CD14-positive monocyte (primary cell): ENCODE measurements around the gene CLCN5. TPM values are rescaled to one million over a fixed set of nuclear protein-coding genes. Genes with fewer than 3 reads are reported as not detected.

Experiments used
- DNase-seq, 3 donors: peaks; one replicate each; pipeline ENCODE4 v3.0.0-alpha.2; 2011 to 2022
- H2AFZ ChIP-seq: 2 replicates; pipeline ENCODE4 v1.6.0; 2012; ENCODE audit warnings: mild to moderate bottlenecking, low read depth, low read length, inconsistent platforms; ENCODE audit not compliant: insufficient read depth, poor library complexity, severe bottlenecking
- H3K27ac ChIP-seq, 2 donors: 1 replicate in 1 of 2; 2 replicates in 1 of 2; pipeline ENCODE4 v1.5.1; 2012 to 2013; ENCODE audit warnings: low read length in 2 of 2, control low read depth in 1 of 2, inconsistent platforms in 1 of 2, low read depth in 1 of 2, mild to moderate bottlenecking in 1 of 2
- H3K27me3 ChIP-seq, 2 donors: one replicate each; pipeline versions ENCODE4 v1.6.0 to v1.6.1; 2011 to 2013; ENCODE audit warnings: low read length in 2 of 2; ENCODE audit not compliant: control insufficient read depth in 2 of 2, insufficient read depth in 2 of 2
- H3K36me3 ChIP-seq, 2 donors: replicated peaks in 1 of 2; 1 replicate in 1 of 2; 2 replicates in 1 of 2; pipeline versions ENCODE4 v1.5.1 to v1.6.1; 2012 to 2013; ENCODE audit warnings: low read length in 2 of 2, control low read depth in 1 of 2, inconsistent platforms in 1 of 2, mild to moderate bottlenecking in 1 of 2; ENCODE audit not compliant: insufficient read depth in 2 of 2, control insufficient read depth in 1 of 2
- H3K4me1 ChIP-seq, 2 donors: 1 replicate in 1 of 2; 2 replicates in 1 of 2; pipeline versions ENCODE4 v1.5.1 to v1.6.1; 2012 to 2013; ENCODE audit warnings: low read length in 2 of 2, control low read depth in 1 of 2, inconsistent platforms in 1 of 2, mild to moderate bottlenecking in 1 of 2, moderate library complexity in 1 of 2; ENCODE audit not compliant: insufficient read depth in 2 of 2, control insufficient read depth in 1 of 2
- H3K4me2 ChIP-seq: replicated peaks from 2 replicates; pipeline ENCODE3; 2012; ENCODE audit warnings: low read length, moderate library complexity, mild to moderate bottlenecking; ENCODE audit not compliant: poor library complexity, severe bottlenecking; ENCODE audit errors: extremely low read depth
- H3K4me3 ChIP-seq, 3 experiments: fragments of 200-600 bp in 1 of 3; sonication (generic) in 1 of 3; replicated peaks in 1 of 3; 1 replicate in 2 of 3; 2 replicates in 1 of 3; pipeline ENCODE4 v1.5.1; 2011 to 2013; ENCODE audit warnings: low read length in 3 of 3, mild to moderate bottlenecking in 3 of 3, control low read depth in 2 of 3, low read depth in 2 of 3, inconsistent platforms in 1 of 3, moderate library complexity in 1 of 3
- H3K79me2 ChIP-seq: 2 replicates; pipeline ENCODE4 v1.6.0; 2012; ENCODE audit warnings: mild to moderate bottlenecking, control low read depth, inconsistent platforms, low read length, moderate library complexity; ENCODE audit not compliant: insufficient read depth
- H3K9ac ChIP-seq: 2 replicates; pipeline ENCODE4 v1.6.0; 2017; ENCODE audit warnings: low read length, mild to moderate bottlenecking; ENCODE audit not compliant: insufficient read depth, poor library complexity, severe bottlenecking
- H3K9me3 ChIP-seq, 2 donors: replicated peaks in 1 of 2; 1 replicate in 1 of 2; 2 replicates in 1 of 2; pipeline versions ENCODE4 v1.5.1 to v1.6.1; 2012 to 2013; ENCODE audit warnings: low read length in 2 of 2, control low read depth in 1 of 2; ENCODE audit not compliant: control insufficient read depth in 1 of 2, insufficient read depth in 1 of 2
- H4K20me1 ChIP-seq: 2 replicates; pipeline ENCODE4 v1.6.0; 2012; ENCODE audit warnings: mild to moderate bottlenecking, low read length, control low read depth, moderate library complexity; ENCODE audit not compliant: insufficient read depth
- H3K27ac Mint-ChIP-seq, 7 donors: one replicate each; pipeline ENCODE4 v1.8.0; 2020; ENCODE audit warnings: mild to moderate bottlenecking in 7 of 7, mixed read lengths in 7 of 7, moderate library complexity in 6 of 7, inconsistent platforms in 2 of 7
- H3K27me3 Mint-ChIP-seq, 3 donors: one replicate each; pipeline ENCODE4 v1.8.0; 2021 to 2022; ENCODE audit warnings: low read depth in 3 of 3, mild to moderate bottlenecking in 3 of 3, mixed read lengths in 3 of 3, moderate library complexity in 3 of 3, inconsistent platforms in 1 of 3
- H3K36me3 Mint-ChIP-seq, 2 donors: one replicate each; pipeline ENCODE4 v1.8.0; 2020; ENCODE audit warnings: mixed read lengths in 2 of 2, inconsistent platforms in 1 of 2, mild to moderate bottlenecking in 1 of 2
- H3K4me1 Mint-ChIP-seq: one replicate; pipeline ENCODE4 v1.8.0; 2020; ENCODE audit warnings: mild to moderate bottlenecking, mixed read lengths
- H3K4me3 Mint-ChIP-seq, 2 donors: one replicate each; pipeline ENCODE4 v1.8.0; 2020; ENCODE audit warnings: mild to moderate bottlenecking in 2 of 2, mixed read lengths in 2 of 2, moderate library complexity in 1 of 2
- H3K9me3 Mint-ChIP-seq, 7 donors: one replicate each; pipeline ENCODE4 v1.8.0; 2020 to 2022; ENCODE audit warnings: mixed read lengths in 7 of 7, mild to moderate bottlenecking in 6 of 7, moderate library complexity in 6 of 7, inconsistent platforms in 2 of 7
- WGBS: methylation state at CpG from one replicate; pipeline ENCODE4 v1.1.5; 2013; ENCODE audit warnings: missing lambda C conversion rate; ENCODE audit not compliant: insufficient coverage; 5-methylcytosine and 5-hydroxymethylcytosine counted together
- intact Hi-C, 2 donors: fragments of 100-400 bp; cut with micrococcal nuclease; formaldehyde crosslinking; loops; one replicate each; pipeline versions ENCODE4 v1.15.0 to v1.15.1; 2023
- polyA plus RNA-seq, 3 donors: library from polyadenylated mRNA; depleted of rRNA in 1 of 3; unstranded in 2 of 3; stranded (reverse) in 1 of 3; fragments of 300-500 nt in 2 of 3; fragments of >200 nt in 1 of 3; fragmentation: Illumina TruSeq in 2 of 3; gene quantifications; 1 replicate in 2 of 3; 2 replicates in 1 of 3; pipeline ENCODE4 v1.2.3, GENCODE V29; 2012 to 2021
- TF ChIP-seq, protein P1 (sequence below): fragments of 200-600 bp; IDR thresholded peaks from one replicate; pipeline ENCODE4 v1.8.0; 2022; ENCODE audit warnings: antibody characterized with exemption, mild to moderate bottlenecking

CLCN5 gene
- polyA plus RNA-seq, 3 donors: 4.1 to 4.2 (median 4.1) TPM

DNA sequence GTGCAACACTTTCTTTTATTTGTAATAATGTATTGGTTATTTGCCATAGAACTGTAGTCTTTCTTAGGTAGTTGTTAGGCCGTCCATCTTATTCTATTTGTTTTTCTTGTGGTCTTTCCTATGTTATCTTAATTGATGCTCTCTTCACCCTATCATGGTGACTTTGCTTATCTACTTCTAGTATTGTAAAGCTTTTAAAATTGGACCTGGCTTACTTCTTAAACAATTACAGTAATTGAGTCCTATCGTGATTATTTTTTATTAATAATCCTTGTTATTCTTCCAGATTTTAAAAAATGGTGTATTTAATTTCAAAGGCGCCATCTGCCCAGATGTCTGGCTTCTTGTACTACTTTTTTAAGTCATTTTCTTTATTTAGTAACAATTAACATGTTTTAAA is 63.7 kb downstream of the CLCN5 start:
- Mint-ChIP-seq H3K27me3 (peaks cover 0 to 4% (median 3%) of the 10 kb centered on the region in 3 donors), H3K9me3 (peaks cover 0 to 5% (median 0%) of the 10 kb centered on the region in 7 donors), H3K4me3 (no peak overlapping the region), H3K36me3 (no peaks in the 10 kb centered on the region), H3K4me1 (no peaks in the 10 kb centered on the region), H3K27ac (no peak overlapping the region)
- WGBS: no CpG with 5 or more reads among the region's 3 CpGs
- intact Hi-C loops: no loop called here
- Histone ChIP-seq H3K9ac (no peak overlapping the region), H3K79me2 (no peaks in the 10 kb centered on the region), H4K20me1 (no peaks in the 10 kb centered on the region), H3K4me2 (no peak overlapping the region), H3K4me1 (no peaks in the 10 kb centered on the region), H3K27ac (no peak overlapping the region), H3K27me3 (no peaks in the 10 kb centered on the region), H3K36me3 (no peaks in the 10 kb centered on the region), H3K4me3 (no peak overlapping the region), H2AFZ (no peak overlapping the region), H3K9me3 (no peaks in the 10 kb centered on the region)
- TF ChIP-seq, protein P1, sequence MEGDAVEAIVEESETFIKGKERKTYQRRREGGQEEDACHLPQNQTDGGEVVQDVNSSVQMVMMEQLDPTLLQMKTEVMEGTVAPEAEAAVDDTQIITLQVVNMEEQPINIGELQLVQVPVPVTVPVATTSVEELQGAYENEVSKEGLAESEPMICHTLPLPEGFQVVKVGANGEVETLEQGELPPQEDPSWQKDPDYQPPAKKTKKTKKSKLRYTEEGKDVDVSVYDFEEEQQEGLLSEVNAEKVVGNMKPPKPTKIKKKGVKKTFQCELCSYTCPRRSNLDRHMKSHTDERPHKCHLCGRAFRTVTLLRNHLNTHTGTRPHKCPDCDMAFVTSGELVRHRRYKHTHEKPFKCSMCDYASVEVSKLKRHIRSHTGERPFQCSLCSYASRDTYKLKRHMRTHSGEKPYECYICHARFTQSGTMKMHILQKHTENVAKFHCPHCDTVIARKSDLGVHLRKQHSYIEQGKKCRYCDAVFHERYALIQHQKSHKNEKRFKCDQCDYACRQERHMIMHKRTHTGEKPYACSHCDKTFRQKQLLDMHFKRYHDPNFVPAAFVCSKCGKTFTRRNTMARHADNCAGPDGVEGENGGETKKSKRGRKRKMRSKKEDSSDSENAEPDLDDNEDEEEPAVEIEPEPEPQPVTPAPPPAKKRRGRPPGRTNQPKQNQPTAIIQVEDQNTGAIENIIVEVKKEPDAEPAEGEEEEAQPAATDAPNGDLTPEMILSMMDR: no peak
- no peak for DNase-seq

DNA sequence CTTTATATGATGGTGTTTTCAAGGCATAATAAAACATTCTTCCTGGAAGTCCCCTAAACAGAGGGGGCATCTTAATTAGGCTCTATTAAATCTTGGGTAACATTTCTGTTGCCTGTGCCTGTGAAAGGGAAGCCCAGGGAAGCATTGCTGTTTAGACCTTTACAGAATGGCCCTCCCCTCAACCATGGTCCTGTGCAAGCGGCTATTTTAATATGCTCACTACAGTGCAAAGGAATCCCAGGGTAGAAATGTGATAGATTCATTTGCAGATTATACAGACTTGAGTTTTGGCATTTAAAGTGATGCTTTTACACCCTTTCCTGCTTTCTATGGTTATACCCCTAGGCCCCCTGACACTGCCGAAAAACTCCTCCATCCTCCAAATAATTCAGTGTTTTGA is 65.3 kb downstream of the CLCN5 start:
- Mint-ChIP-seq H3K4me1 (peaks cover 3% of the 10 kb centered on the region), H3K36me3 (no peaks in the 10 kb centered on the region), H3K4me3 (no peak overlapping the region), H3K9me3 (peaks cover 0 to 5% (median 0%) of the 10 kb centered on the region in 7 donors), H3K27ac (peak overlapping the region in 1 of 7 donors; percentile 37), H3K27me3 (peaks cover 1 to 6% (median 3%) of the 10 kb centered on the region in 3 donors)
- WGBS: 100% methylated on average over 1 of the region's 2 CpGs
- Histone ChIP-seq H3K9ac (no peak overlapping the region), H3K4me3 (no peak overlapping the region), H3K79me2 (no peaks in the 10 kb centered on the region), H3K27me3 (no peaks in the 10 kb centered on the region), H4K20me1 (no peaks in the 10 kb centered on the region), H2AFZ (no peak overlapping the region), H3K4me1 (no peaks in the 10 kb centered on the region), H3K4me2 (no peak overlapping the region), H3K36me3 (no peaks in the 10 kb centered on the region), H3K27ac (no peak overlapping the region), H3K9me3 (no peaks in the 10 kb centered on the region)
- intact Hi-C loops: no loop called here
- TF ChIP-seq, protein P1: no peak
- DNase-seq: no peak
